Hepatocyte (in vitro differentiated cells): Measurements from ENCODE around the gene GC. TPM values are rescaled to one million over a fixed set of nuclear protein-coding genes. Genes with fewer than 3 reads are reported as not detected.
"Not testable (repeated sequence)": the region's sequence is repeated elsewhere in the genome, so short reads cannot be mapped to it uniquely, and the experiment has no call there.

Source experiments
- DNase-seq: peaks from one replicate; pipeline ENCODE4 v3.0.0-alpha.2; 2016; ENCODE audit warnings: low spot score
- H2AFZ ChIP-seq: fragments of 200-600 bp; sonication (generic); 2 replicates; pipeline ENCODE4 v1.6.0; 2016; ENCODE audit warnings: antibody characterized with exemption, mild to moderate bottlenecking
- H3K27ac ChIP-seq: fragments of 200-600 bp; sonication (generic); 2 replicates; pipeline ENCODE4 v1.5.1; 2016; ENCODE audit warnings: mild to moderate bottlenecking
- H3K27me3 ChIP-seq: fragments of 200-600 bp; sonication (generic); 2 replicates; pipeline ENCODE4 v1.6.1; 2016
- H3K36me3 ChIP-seq: fragments of 200-600 bp; sonication (generic); replicated peaks from 2 replicates; pipeline ENCODE4 v1.5.1; 2016; ENCODE audit warnings: low read depth; ENCODE audit not compliant: insufficient read depth
- H3K4me1 ChIP-seq: fragments of 200-600 bp; sonication (generic); 2 replicates; pipeline ENCODE4 v1.5.1; 2016; ENCODE audit warnings: mild to moderate bottlenecking, moderate library complexity; ENCODE audit not compliant: insufficient read depth
- H3K4me2 ChIP-seq: fragments of 200-600 bp; sonication (generic); 2 replicates; pipeline ENCODE4 v1.6.0; 2016
- H3K4me3 ChIP-seq: fragments of 200-600 bp; sonication (generic); 2 replicates; pipeline ENCODE4 v1.5.1; 2016; ENCODE audit warnings: mild to moderate bottlenecking
- H3K79me2 ChIP-seq: fragments of 200-600 bp; sonication (generic); 2 replicates; pipeline ENCODE4 v1.6.0; 2017; ENCODE audit warnings: mild to moderate bottlenecking
- H3K9me2 ChIP-seq: fragments of 200-600 bp; sonication (generic); replicated peaks from 2 replicates; pipeline ENCODE4 v1.6.0; 2017; ENCODE audit warnings: mild to moderate bottlenecking; ENCODE audit not compliant: insufficient read depth
- H3K9me3 ChIP-seq: fragments of 200-600 bp; sonication (generic); 2 replicates; pipeline ENCODE4 v1.5.1; 2016; ENCODE audit warnings: low read depth, mild to moderate bottlenecking
- H4K20me1 ChIP-seq: fragments of 200-600 bp; sonication (generic); 2 replicates; pipeline ENCODE4 v1.6.0; 2016; ENCODE audit warnings: mild to moderate bottlenecking; ENCODE audit not compliant: insufficient read depth, poor library complexity, severe bottlenecking
- EZH2 ChIP-seq: fragments of 200-600 bp; sonication (generic); IDR thresholded peaks from 2 replicates; pipeline ENCODE4 v1.6.1; 2016; ENCODE audit warnings: antibody characterized with exemption, mild to moderate bottlenecking, borderline replicate concordance
- EZH2phosphoT487 ChIP-seq: fragments of 200-600 bp; sonication (generic); IDR thresholded peaks from one replicate; pipeline ENCODE4 v1.6.1; 2018; ENCODE audit warnings: antibody characterized with exemption, mild to moderate bottlenecking, low read depth, moderate library complexity; ENCODE audit not compliant: unreplicated experiment, severe bottlenecking
- WGBS: methylation state at CpG from one replicate; pipeline ENCODE4 v1.1.6; 2016; ENCODE audit warnings: low lambda C conversion rate; ENCODE audit errors: missing lambda C conversion rate; 5-methylcytosine and 5-hydroxymethylcytosine counted together
- polyA plus RNA-seq: library from polyadenylated mRNA; unstranded; fragments of >200 nt; fragmentation: Nextera tagmentation; extraction: Ambion mirVana; gene quantifications from 2 replicates; pipeline ENCODE4 v1.2.1, GENCODE V29; 2016
- total RNA-seq: library from RNA; depleted of rRNA; stranded (reverse); fragments of >200 nt; gene quantifications from 2 replicates; pipeline ENCODE4 v1.2.3, GENCODE V29; 2014
- TF ChIP-seq, protein P1 (sequence below): fragments of 200-600 bp; sonication (generic); IDR thresholded peaks from 2 replicates; pipeline ENCODE4 v1.5.1; 2016; ENCODE audit warnings: antibody characterized with exemption, mild to moderate bottlenecking; ENCODE audit not compliant: poor library complexity

Gene GC
- total and polyA plus RNA-seq, 2 experiments from 2014 or later: 487 to 1,037 TPM

- Histone ChIP-seq H3K27ac (no peak overlapping the region), H3K4me1 (no peaks in the 10 kb centered on the region), H3K9me2 (no peaks in the 10 kb centered on the region), H4K20me1 (no peaks in the 10 kb centered on the region), H3K4me2 (no peak overlapping the region), H3K9me3 (no peaks in the 10 kb centered on the region), H3K36me3 (no peaks in the 10 kb centered on the region), H3K27me3 (no peaks in the 10 kb centered on the region), H3K4me3 (no peak overlapping the region), H3K79me2 (no peaks in the 10 kb centered on the region), H2AFZ (no peak overlapping the region)
- DNase-seq: no peak
- TF ChIP-seq, protein P1, sequence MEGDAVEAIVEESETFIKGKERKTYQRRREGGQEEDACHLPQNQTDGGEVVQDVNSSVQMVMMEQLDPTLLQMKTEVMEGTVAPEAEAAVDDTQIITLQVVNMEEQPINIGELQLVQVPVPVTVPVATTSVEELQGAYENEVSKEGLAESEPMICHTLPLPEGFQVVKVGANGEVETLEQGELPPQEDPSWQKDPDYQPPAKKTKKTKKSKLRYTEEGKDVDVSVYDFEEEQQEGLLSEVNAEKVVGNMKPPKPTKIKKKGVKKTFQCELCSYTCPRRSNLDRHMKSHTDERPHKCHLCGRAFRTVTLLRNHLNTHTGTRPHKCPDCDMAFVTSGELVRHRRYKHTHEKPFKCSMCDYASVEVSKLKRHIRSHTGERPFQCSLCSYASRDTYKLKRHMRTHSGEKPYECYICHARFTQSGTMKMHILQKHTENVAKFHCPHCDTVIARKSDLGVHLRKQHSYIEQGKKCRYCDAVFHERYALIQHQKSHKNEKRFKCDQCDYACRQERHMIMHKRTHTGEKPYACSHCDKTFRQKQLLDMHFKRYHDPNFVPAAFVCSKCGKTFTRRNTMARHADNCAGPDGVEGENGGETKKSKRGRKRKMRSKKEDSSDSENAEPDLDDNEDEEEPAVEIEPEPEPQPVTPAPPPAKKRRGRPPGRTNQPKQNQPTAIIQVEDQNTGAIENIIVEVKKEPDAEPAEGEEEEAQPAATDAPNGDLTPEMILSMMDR: no peak
- TF ChIP-seq EZH2: no peak
- no peak for TF ChIP-seq EZH2phosphoT487
- 79% methylated on average over 5 of the region's 5 CpGs for WGBS
These were observed 31.4 kb downstream of the GC start for GRCh38 chr4:71752383-71753042.

DNA sequence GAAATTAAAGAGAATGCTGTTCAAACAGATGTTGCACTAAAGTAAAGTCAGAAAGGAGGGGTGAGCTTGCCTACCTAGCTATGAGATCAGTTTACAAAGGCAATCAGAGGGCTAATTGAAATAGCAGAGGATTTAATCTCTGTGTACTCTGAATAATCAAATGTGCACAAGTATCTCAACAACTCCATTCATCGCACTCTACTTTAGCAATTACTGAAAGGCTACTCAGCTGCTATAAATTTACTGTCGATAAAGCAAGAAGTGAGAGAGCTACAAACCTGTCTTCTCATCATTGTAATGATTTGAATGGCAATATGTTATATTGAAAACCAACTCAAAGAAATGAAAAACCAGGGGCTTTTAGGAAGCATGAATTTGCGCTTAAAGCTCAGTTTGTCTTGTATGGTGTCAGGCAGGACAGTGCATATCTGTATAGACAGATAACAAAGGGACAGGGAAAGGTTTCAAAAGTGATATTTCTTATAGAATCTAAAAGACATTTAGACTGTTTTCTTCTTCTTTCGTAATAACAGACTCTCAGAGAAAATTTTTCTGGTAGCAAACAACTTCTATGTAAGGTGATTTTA lies 34.8 kb downstream of the GC start:
- Histone ChIP-seq H3K27ac (no peak overlapping the region), H3K4me1 (no peaks in the 10 kb centered on the region), H3K4me2 (no peak overlapping the region), H3K79me2 (no peaks in the 10 kb centered on the region), H4K20me1 (no peaks in the 10 kb centered on the region), H3K9me3 (no peaks in the 10 kb centered on the region), H3K27me3 (no peaks in the 10 kb centered on the region), H3K9me2 (no peaks in the 10 kb centered on the region), H3K4me3 (no peak overlapping the region), H2AFZ (no peak overlapping the region), H3K36me3 (no peaks in the 10 kb centered on the region)
- 83% methylated on average over 4 of the region's 4 CpGs for WGBS
- TF ChIP-seq, protein P1: no peak
- TF ChIP-seq EZH2: no peak
- TF ChIP-seq EZH2phosphoT487: no peak
- no peak for DNase-seq

- no peaks in the 10 kb centered on the region for H3K4me1 ChIP-seq
- TF ChIP-seq, protein P1: no peak
- TF ChIP-seq EZH2phosphoT487 (no peak), EZH2 (no peak)
- H3K9me3 ChIP-seq: no peaks in the 10 kb centered on the region
- 91% methylated on average over 3 of the region's 3 CpGs for WGBS
- no peaks in the 10 kb centered on the region for H3K27me3 ChIP-seq
- H3K4me2 ChIP-seq: no peak overlapping the region
- H3K9me2 ChIP-seq: no peaks in the 10 kb centered on the region
- DNase-seq: no peak
- H3K4me3 ChIP-seq: no peak overlapping the region
- H3K27ac ChIP-seq: no peak overlapping the region
- no peaks in the 10 kb centered on the region for H3K36me3 ChIP-seq
- H3K79me2 ChIP-seq: no peaks in the 10 kb centered on the region
- H4K20me1 ChIP-seq: no peaks in the 10 kb centered on the region
- no peak overlapping the region for H2AFZ ChIP-seq
These were observed 37.5 kb downstream of the GC start for GRCh38 chr4:71746379-71746778.

GRCh38 chr4:71738782-71739181 lies 45.1 kb downstream of the GC start:
- not testable (repeated sequence) for H3K4me1 ChIP-seq, H3K4me3 ChIP-seq, H3K27me3 ChIP-seq, H3K79me2 ChIP-seq, H3K4me2 ChIP-seq, H3K27ac ChIP-seq, H3K36me3 ChIP-seq, H2AFZ ChIP-seq, H3K9me2 ChIP-seq, H4K20me1 ChIP-seq, DNase-seq, H3K9me3 ChIP-seq
- WGBS: 96% methylated on average over 2 of the region's 2 CpGs
